HepG2 (cell line): ENCODE measurements around the gene HIPK4. TPM values are rescaled to one million over a fixed set of nuclear protein-coding genes. Genes with fewer than 3 reads are reported as not detected.

Experiments used
- ARNT ChIP-seq: fragments of 450-650 bp; IDR thresholded peaks from 2 replicates; pipeline ENCODE4 v1.6.1; 2017
- CSRNP2 ChIP-seq: sonication (generic); formaldehyde crosslinking; conservative IDR thresholded peaks from 2 replicates; pipeline ENCODE4 v1.8.0; 2022; ENCODE audit warnings: low read depth, missing genetic modification reagents
- KMT2B ChIP-seq: IDR thresholded peaks from 2 replicates; pipeline ENCODE4 v1.6.1; 2016; ENCODE audit warnings: missing genetic modification reagents, missing compliant biosample characterization
- NR1H2 ChIP-seq: sonication (generic); formaldehyde crosslinking; IDR thresholded peaks from 2 replicates; pipeline ENCODE4 v1.8.1; 2022; ENCODE audit warnings: low read depth, missing genetic modification reagents, borderline replicate concordance
- PHF8 ChIP-seq: sonication (generic); formaldehyde crosslinking; IDR thresholded peaks from 2 replicates; pipeline ENCODE4 v1.5.0; 2020; ENCODE audit warnings: missing genetic modification reagents
- RFX5 ChIP-seq: IDR thresholded peaks from 2 replicates; pipeline ENCODE4 v1.6.1; 2011; ENCODE audit warnings: low read depth, low read length, improper control_type of control experiment
- SIN3B ChIP-seq: fragments of 150-350 bp; IDR thresholded peaks from 2 replicates; pipeline ENCODE4 v1.6.1; 2014; ENCODE audit warnings: low read length
- TIGD3 ChIP-seq: sonication (generic); formaldehyde crosslinking; IDR thresholded peaks from 2 replicates; pipeline ENCODE4 v1.5.1; 2020; ENCODE audit warnings: mild to moderate bottlenecking, missing genetic modification reagents, borderline replicate concordance
- TSC22D2 ChIP-seq: sonication (generic); formaldehyde crosslinking; IDR thresholded peaks from 2 replicates; pipeline ENCODE4 v1.5.1; 2020; ENCODE audit warnings: missing genetic modification reagents, mild to moderate bottlenecking, borderline replicate concordance
- ZC3H13 ChIP-seq: sonication (generic); formaldehyde crosslinking; IDR thresholded peaks from 2 replicates; pipeline ENCODE4 v1.8.1; 2023; ENCODE audit warnings: mild to moderate bottlenecking, missing genetic modification reagents, moderate library complexity
- ZNF224 ChIP-seq: sonication (generic); formaldehyde crosslinking; IDR thresholded peaks from 2 replicates; pipeline ENCODE4 v1.5.0; 2020; ENCODE audit warnings: mild to moderate bottlenecking, missing genetic modification reagents
- ZNF260 ChIP-seq: sonication (generic); formaldehyde crosslinking; IDR thresholded peaks from 2 replicates; pipeline ENCODE4 v1.4.0; 2020; ENCODE audit warnings: missing genetic modification reagents, low read depth, mild to moderate bottlenecking, borderline replicate concordance
- ZNF292 ChIP-seq: sonication (generic); formaldehyde crosslinking; IDR thresholded peaks from 2 replicates; pipeline ENCODE4 v1.8.1; 2022; ENCODE audit warnings: mild to moderate bottlenecking, low read depth, missing genetic modification reagents, borderline replicate concordance
- ZNF296 ChIP-seq: sonication (generic); formaldehyde crosslinking; conservative IDR thresholded peaks from 2 replicates; pipeline ENCODE4 v1.5.0; 2020; ENCODE audit warnings: mild to moderate bottlenecking, missing genetic modification reagents
- ZNF430 ChIP-seq: sonication (generic); formaldehyde crosslinking; IDR thresholded peaks from 2 replicates; pipeline ENCODE4 v1.9.0; 2021; ENCODE audit warnings: mild to moderate bottlenecking, missing genetic modification reagents
- ZNF574 ChIP-seq: sonication (generic); formaldehyde crosslinking; IDR thresholded peaks from 2 replicates; pipeline ENCODE4 v1.4.0; 2020; ENCODE audit warnings: missing genetic modification reagents
- ZNF609 ChIP-seq: sonication (generic); formaldehyde crosslinking; IDR thresholded peaks from 2 replicates; pipeline ENCODE4 v1.4.0; 2020; ENCODE audit warnings: mild to moderate bottlenecking, missing genetic modification reagents, borderline replicate concordance
- ZNF619 ChIP-seq: sonication (generic); formaldehyde crosslinking; IDR thresholded peaks from 2 replicates; pipeline ENCODE4 v1.4.0; 2020; ENCODE audit warnings: mild to moderate bottlenecking, missing genetic modification reagents
- ZSCAN12 ChIP-seq: sonication (generic); formaldehyde crosslinking; IDR thresholded peaks from 2 replicates; pipeline ENCODE4 v1.9.0; 2021; ENCODE audit warnings: mild to moderate bottlenecking, missing genetic modification reagents
- polyA plus RNA-seq, 8 experiments: library from polyadenylated mRNA; depleted of rRNA in 3 of 8; stranded (reverse) in 7 of 8; unstranded in 1 of 8; fragments of >200 nt; fragmentation: Illumina TruSeq in 4 of 8; extraction: Trizol in 4 of 8; gene quantifications; 2 replicates each; pipeline versions ENCODE4 v1.2.1 to v1.2.3, GENCODE V29; 2011 to 2016; ENCODE audit warnings: low read depth in 4 of 8, missing spikeins in 1 of 8, mixed read lengths in 1 of 8; ENCODE audit not compliant: insufficient read depth in 1 of 8
- total RNA-seq, 5 experiments: library from RNA; depleted of rRNA; stranded (reverse); fragments of >200 nt; fragmentation: Illumina TruSeq; extraction: Trizol; gene quantifications; 2 replicates each; pipeline ENCODE4 v1.2.3, GENCODE V29; 2016; ENCODE audit warnings: low read depth in 1 of 5

Gene HIPK4
- total and polyA plus RNA-seq, 2 of the 13 experiments (the other 11 are each of a cell fraction or from before 2014, with no cell fraction given): 0.03 TPM; not detected in 1

GRCh38 chr19:40348125-40348913 lies 41.7 kb downstream of the HIPK4 start, which contains the start of the genes C19orf47 and PLD3 (continued):
- TF ChIP-seq ZSCAN12 (CRISPR knock-in tag) (no peak), ZNF292 (no peak), ZNF609 (CRISPR knock-in tag) (peak; percentile 47; the same call in 1 of the 2 replicates), ZNF260 (CRISPR knock-in tag) (no peak), ZNF430 (CRISPR knock-in tag) (no peak), ZNF619 (0 out of 2 replicates have a peak, but pooled peaks have one; percentile 64), NR1H2 (CRISPR knock-in tag) (no peak), RFX5 (peak; percentile 38; the same call in 1 of the 2 replicates), SIN3B (no peak), ZNF224 (CRISPR knock-in tag) (no peak), ZC3H13 (CRISPR knock-in tag) (peak; percentile 62; the same call in 1 of the 2 replicates), PHF8 (CRISPR knock-in tag) (peak; percentile 60), ZNF296 (CRISPR knock-in tag) (no peak), CSRNP2 (no peak), KMT2B (CRISPR knock-in tag) (peak; percentile 92), TSC22D2 (CRISPR knock-in tag) (no peak), ARNT (no peak), ZNF574 (CRISPR knock-in tag) (peak; percentile 99), TIGD3 (CRISPR knock-in tag) (no peak)
